HEK293 (cell line): ENCODE results near the gene RNU6-7.

ENCODE experiments used
- CTCF ChIA-PET: fragments of 350-600 bp; formaldehyde crosslinking; extraction: SDS; loops from one replicate; lab custom pipeline; 2021; ENCODE audit warnings: antibody characterized with exemption; lab: Yijun Ruan, JAX
- POLR2A ChIA-PET: fragments of 300-600 bp; formaldehyde crosslinking; extraction: SDS; loops from one replicate; lab custom pipeline; 2020; ENCODE audit warnings: antibody characterized with exemption, inconsistent platforms; lab: Yijun Ruan, JAX
- H3K27ac ChIP-seq: fragments of 200-500 bp; sonication (Bioruptor generic); 2 replicates; pipeline ENCODE4 v1.5.1; 2014; ENCODE audit warnings: low read depth, low read length, control low read depth, inconsistent platforms; ENCODE audit errors: extremely low read depth
- H3K36me3 ChIP-seq, 2 experiments: fragments of 200-500 bp in 1 of 2; sonication (Bioruptor generic) in 1 of 2; 1 replicate in 1 of 2; 2 replicates in 1 of 2; pipeline ENCODE4 v1.5.1; 2014 to 2017; ENCODE audit warnings: inconsistent platforms in 2 of 2, low read length in 2 of 2; ENCODE audit not compliant: control insufficient read depth in 2 of 2, insufficient read depth in 1 of 2
- H3K4me1 ChIP-seq: fragments of 200-500 bp; sonication (Bioruptor generic); 2 replicates; pipeline ENCODE4 v1.5.1; 2014; ENCODE audit warnings: mild to moderate bottlenecking, low read length, inconsistent platforms; ENCODE audit not compliant: control insufficient read depth, insufficient read depth
- H3K4me3 ChIP-seq: 2 replicates; pipeline ENCODE4 v1.5.1; 2011; ENCODE audit warnings: low read depth, mild to moderate bottlenecking, control low read depth, low read length, moderate library complexity
- H3K9me3 ChIP-seq: fragments of 200-500 bp; sonication (Bioruptor generic); 2 replicates; pipeline ENCODE4 v1.5.1; 2014; ENCODE audit warnings: low read depth, low read length, inconsistent platforms; ENCODE audit not compliant: control insufficient read depth, insufficient read depth
- GFI1B ChIP-seq: fragments of 450-650 bp; formaldehyde crosslinking; IDR thresholded peaks from 2 replicates; pipeline ENCODE4 v1.5.1; 2016; ENCODE audit warnings: missing biosample characterization, missing genetic modification characterization
- HOXC10 ChIP-seq: sonication (generic); formaldehyde crosslinking; IDR thresholded peaks from 2 replicates; pipeline ENCODE4 v1.8.1; 2023; ENCODE audit warnings: mild to moderate bottlenecking, missing genetic modification reagents
- KLF7 ChIP-seq: fragments of 450-650 bp; formaldehyde crosslinking; IDR thresholded peaks from 2 replicates; pipeline ENCODE4 v1.5.1; 2016; ENCODE audit warnings: missing biosample characterization, missing genetic modification characterization, borderline replicate concordance
- SP3 ChIP-seq: fragments of 450-650 bp; formaldehyde crosslinking; IDR thresholded peaks from 2 replicates; pipeline ENCODE4 v1.5.1; 2016; ENCODE audit warnings: missing biosample characterization, missing genetic modification characterization
- ZBTB17 ChIP-seq: fragments of 450-650 bp; formaldehyde crosslinking; IDR thresholded peaks from 2 replicates; pipeline ENCODE4 v1.5.1; 2016; ENCODE audit warnings: missing biosample characterization, missing genetic modification characterization
- ZFP3 ChIP-seq: fragments of 450-650 bp; formaldehyde crosslinking; IDR thresholded peaks from 2 replicates; pipeline ENCODE4 v1.5.1; 2016; ENCODE audit warnings: low read depth, missing biosample characterization, missing genetic modification characterization
- ZNF10 ChIP-seq: fragments of 450-650 bp; formaldehyde crosslinking; IDR thresholded peaks from 2 replicates; pipeline ENCODE4 v1.5.1; 2017; ENCODE audit warnings: missing biosample characterization, missing genetic modification characterization
- ZNF112 ChIP-seq: fragments of 450-650 bp; formaldehyde crosslinking; IDR thresholded peaks from 2 replicates; pipeline ENCODE4 v1.5.0; 2017; ENCODE audit warnings: missing biosample characterization, missing genetic modification characterization
- ZNF19 ChIP-seq: fragments of 450-650 bp; formaldehyde crosslinking; IDR thresholded peaks from 2 replicates; pipeline ENCODE4; 2016; ENCODE audit warnings: missing biosample characterization, missing genetic modification characterization, low read depth
- ZNF274 ChIP-seq, 2 experiments: fragments of 200-500 bp in 1 of 2; fragments of 450-650 bp in 1 of 2; sonication (Bioruptor generic) in 1 of 2; formaldehyde crosslinking in 1 of 2; IDR thresholded peaks; 2 replicates each; pipeline versions ENCODE4 v1.5.1 to v1.6.1; 2014 to 2016; ENCODE audit warnings: borderline replicate concordance in 1 of 2, inconsistent platforms in 1 of 2, low read length in 1 of 2, missing biosample characterization in 1 of 2, missing genetic modification characterization in 1 of 2
- ZNF677 ChIP-seq: fragments of 450-650 bp; IDR thresholded peaks from 2 replicates; pipeline ENCODE4 v1.5.0; 2018; ENCODE audit warnings: missing biosample characterization, mild to moderate bottlenecking, missing genetic modification characterization, moderate library complexity
- ZNF701 ChIP-seq: fragments of 450-650 bp; formaldehyde crosslinking; IDR thresholded peaks from 2 replicates; pipeline ENCODE4 v1.5.1; 2016; ENCODE audit warnings: missing biosample characterization, missing genetic modification characterization
- ZNF777 ChIP-seq: fragments of 450-650 bp; formaldehyde crosslinking; IDR thresholded peaks from 2 replicates; pipeline ENCODE4 v1.5.1; 2017; ENCODE audit warnings: missing biosample characterization, missing genetic modification characterization, borderline replicate concordance
- ZSCAN23 ChIP-seq: fragments of 450-650 bp; formaldehyde crosslinking; IDR thresholded peaks from 2 replicates; pipeline ENCODE4 v1.5.1; 2016; ENCODE audit warnings: missing biosample characterization, missing genetic modification characterization
- ZXDB ChIP-seq: fragments of 450-650 bp; formaldehyde crosslinking; IDR thresholded peaks from 2 replicates; pipeline ENCODE4 v1.5.1; 2016; ENCODE audit warnings: missing biosample characterization, missing genetic modification characterization
- TF ChIP-seq, protein P1 (sequence below): fragments of 450-650 bp; formaldehyde crosslinking; IDR thresholded peaks from 2 replicates; pipeline ENCODE4 v1.5.1; 2016; ENCODE audit warnings: missing biosample characterization, missing genetic modification characterization, low read depth
- TF ChIP-seq, protein P2 (sequence below): fragments of 450-650 bp; formaldehyde crosslinking; IDR thresholded peaks from 2 replicates; pipeline ENCODE4 v1.5.1; 2016; ENCODE audit warnings: missing biosample characterization, missing genetic modification characterization, borderline replicate concordance
- TF ChIP-seq, protein P3 (sequence below): fragments of 450-650 bp; formaldehyde crosslinking; IDR thresholded peaks from 2 replicates; pipeline ENCODE4 v1.5.1; 2017; ENCODE audit warnings: missing biosample characterization, mild to moderate bottlenecking, missing genetic modification characterization, moderate library complexity
- TF ChIP-seq, protein P4 (sequence below): fragments of 450-650 bp; formaldehyde crosslinking; IDR thresholded peaks from 2 replicates; pipeline ENCODE4 v1.5.1; 2016; ENCODE audit warnings: missing biosample characterization, missing genetic modification characterization, low read depth

RNU6-7 gene

DNA sequence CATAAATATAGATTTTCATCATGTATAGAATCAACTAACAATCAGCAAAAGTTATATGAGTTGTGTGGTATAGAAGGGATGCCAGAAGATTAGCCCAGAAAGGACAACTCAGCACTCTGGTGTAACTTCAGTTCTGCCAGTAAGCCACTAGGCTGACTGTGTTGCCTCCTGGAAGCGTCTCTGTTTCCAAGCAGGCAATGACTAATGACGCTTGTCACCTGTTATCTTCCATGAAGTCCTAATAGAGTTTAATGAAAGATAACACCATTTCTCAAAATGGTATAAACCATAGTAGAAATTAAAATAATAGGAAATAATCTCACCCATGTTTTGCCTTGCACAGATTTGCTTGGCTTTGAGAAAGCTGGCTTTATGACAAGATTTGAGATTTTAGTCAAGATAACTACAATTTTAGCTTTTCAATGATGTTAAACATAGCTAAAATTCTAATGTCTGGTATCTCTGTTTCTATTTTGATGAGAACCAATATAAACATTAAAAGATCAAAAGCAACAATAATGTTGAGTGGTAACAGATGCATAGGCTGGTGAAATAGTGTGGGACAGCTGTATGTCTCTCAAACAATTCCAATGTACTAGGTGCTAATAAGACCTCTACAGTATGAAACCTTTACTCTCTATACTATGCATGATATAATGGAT lies 9.0 kb upstream of the RNU6-7 start:
- H3K27ac ChIP-seq: no peak overlapping the region
- 0 out of 2 replicates have a peak, but pooled peaks cover 5% of the 10 kb centered on the region for H3K4me1 ChIP-seq
- CTCF ChIA-PET: no interaction called here
- no peaks in the 10 kb centered on the region for H3K9me3 ChIP-seq
- H3K36me3 ChIP-seq: no peaks in the 10 kb centered on the region
- TF ChIP-seq, protein P1, sequence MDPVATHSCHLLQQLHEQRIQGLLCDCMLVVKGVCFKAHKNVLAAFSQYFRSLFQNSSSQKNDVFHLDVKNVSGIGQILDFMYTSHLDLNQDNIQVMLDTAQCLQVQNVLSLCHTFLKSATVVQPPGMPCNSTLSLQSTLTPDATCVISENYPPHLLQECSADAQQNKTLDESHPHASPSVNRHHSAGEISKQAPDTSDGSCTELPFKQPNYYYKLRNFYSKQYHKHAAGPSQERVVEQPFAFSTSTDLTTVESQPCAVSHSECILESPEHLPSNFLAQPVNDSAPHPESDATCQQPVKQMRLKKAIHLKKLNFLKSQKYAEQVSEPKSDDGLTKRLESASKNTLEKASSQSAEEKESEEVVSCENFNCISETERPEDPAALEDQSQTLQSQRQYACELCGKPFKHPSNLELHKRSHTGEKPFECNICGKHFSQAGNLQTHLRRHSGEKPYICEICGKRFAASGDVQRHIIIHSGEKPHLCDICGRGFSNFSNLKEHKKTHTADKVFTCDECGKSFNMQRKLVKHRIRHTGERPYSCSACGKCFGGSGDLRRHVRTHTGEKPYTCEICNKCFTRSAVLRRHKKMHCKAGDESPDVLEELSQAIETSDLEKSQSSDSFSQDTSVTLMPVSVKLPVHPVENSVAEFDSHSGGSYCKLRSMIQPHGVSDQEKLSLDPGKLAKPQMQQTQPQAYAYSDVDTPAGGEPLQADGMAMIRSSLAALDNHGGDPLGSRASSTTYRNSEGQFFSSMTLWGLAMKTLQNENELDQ: no peak
- TF ChIP-seq ZNF274 (IDR thresholded peaks at IDR 0.05; ENCODE audit: low read length): no peak
- TF ChIP-seq ZNF274 (tag by site-specific recombination; IDR thresholded peaks at IDR 0.05; ENCODE audit: borderline replicate concordance): no peak
- TF ChIP-seq ZXDB (tag by site-specific recombination): no peak
- TF ChIP-seq SP3 (tag by site-specific recombination): no peak
- TF ChIP-seq ZNF701 (tag by site-specific recombination): no peak
- POLR2A ChIA-PET: no interaction called here
- H3K4me3 ChIP-seq: no peak overlapping the region

DNA sequence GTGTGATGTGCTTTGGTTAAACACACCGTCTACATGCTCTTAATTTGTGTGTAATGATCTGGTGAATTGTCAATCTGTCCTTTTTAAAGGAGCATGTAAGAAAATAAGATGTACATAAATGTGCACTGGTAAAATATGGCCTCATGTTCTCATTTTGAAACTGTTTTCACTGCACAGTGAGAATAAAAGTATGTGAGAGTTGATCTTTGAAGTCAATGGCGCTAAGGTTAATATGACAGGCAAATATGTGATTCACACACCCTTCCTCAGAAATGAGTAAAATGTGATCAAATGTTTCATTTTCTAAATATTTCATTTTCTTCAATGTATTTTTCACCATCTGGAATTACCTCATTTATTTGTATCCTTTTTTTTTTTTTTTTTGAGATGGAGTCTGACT lies 8.3 kb upstream of the RNU6-7 start:
- POLR2A ChIA-PET: no interaction called here
- TF ChIP-seq, protein P2, sequence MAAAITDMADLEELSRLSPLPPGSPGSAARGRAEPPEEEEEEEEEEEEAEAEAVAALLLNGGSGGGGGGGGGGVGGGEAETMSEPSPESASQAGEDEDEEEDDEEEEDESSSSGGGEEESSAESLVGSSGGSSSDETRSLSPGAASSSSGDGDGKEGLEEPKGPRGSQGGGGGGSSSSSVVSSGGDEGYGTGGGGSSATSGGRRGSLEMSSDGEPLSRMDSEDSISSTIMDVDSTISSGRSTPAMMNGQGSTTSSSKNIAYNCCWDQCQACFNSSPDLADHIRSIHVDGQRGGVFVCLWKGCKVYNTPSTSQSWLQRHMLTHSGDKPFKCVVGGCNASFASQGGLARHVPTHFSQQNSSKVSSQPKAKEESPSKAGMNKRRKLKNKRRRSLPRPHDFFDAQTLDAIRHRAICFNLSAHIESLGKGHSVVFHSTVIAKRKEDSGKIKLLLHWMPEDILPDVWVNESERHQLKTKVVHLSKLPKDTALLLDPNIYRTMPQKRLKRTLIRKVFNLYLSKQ (tag by site-specific recombination): no peak
- TF ChIP-seq ZNF777 (no peak), ZNF112 (no peak), HOXC10 (CRISPR knock-in tag) (no peak), ZNF677 (tag by site-specific recombination) (no peak), ZSCAN23 (tag by site-specific recombination) (no peak), ZBTB17 (no peak), KLF7 (tag by site-specific recombination) (no peak), ZNF19 (tag by site-specific recombination) (no peak)
- TF ChIP-seq, protein P3, sequence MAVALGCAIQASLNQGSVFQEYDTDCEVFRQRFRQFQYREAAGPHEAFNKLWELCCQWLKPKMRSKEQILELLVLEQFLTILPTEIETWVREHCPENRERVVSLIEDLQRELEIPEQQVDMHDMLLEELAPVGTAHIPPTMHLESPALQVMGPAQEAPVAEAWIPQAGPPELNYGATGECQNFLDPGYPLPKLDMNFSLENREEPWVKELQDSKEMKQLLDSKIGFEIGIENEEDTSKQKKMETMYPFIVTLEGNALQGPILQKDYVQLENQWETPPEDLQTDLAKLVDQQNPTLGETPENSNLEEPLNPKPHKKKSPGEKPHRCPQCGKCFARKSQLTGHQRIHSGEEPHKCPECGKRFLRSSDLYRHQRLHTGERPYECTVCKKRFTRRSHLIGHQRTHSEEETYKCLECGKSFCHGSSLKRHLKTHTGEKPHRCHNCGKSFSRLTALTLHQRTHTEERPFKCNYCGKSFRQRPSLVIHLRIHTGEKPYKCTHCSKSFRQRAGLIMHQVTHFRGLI (tag by site-specific recombination): no peak
- TF ChIP-seq, all 188 proteins: peak for 0
- H3K36me3 ChIP-seq: no peaks in the 10 kb centered on the region
- H3K9me3 ChIP-seq: no peaks in the 10 kb centered on the region
- CTCF ChIA-PET: no interaction called here
- 0 out of 2 replicates have a peak, but pooled peaks cover 5% of the 10 kb centered on the region for H3K4me1 ChIP-seq
- H3K4me3 ChIP-seq: no peak overlapping the region
- no peak overlapping the region for H3K27ac ChIP-seq

DNA sequence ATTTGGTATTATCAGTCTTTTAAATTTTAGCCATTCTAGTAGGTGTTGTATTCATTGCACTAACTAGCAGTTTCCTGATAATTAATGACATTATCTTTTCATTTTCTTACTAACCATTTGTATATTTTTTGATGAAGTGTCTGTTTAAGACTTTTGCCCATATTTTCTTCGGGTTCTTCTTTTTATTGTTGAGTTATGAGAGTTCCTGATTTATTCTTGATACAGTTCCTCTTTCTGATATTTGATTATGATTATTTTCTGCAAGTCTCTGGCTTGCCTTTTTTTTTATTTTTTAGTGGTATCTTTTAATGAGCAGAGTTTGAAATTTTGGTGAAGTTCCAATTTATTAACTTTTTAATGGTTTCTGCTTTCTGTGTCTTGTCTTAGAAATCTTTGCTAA lies 6.2 kb upstream of the RNU6-7 start:
- no peak overlapping the region for H3K27ac ChIP-seq
- no peaks in the 10 kb centered on the region for H3K9me3 ChIP-seq
- no peak overlapping the region for H3K4me3 ChIP-seq
- ChIA-PET CTCF (interaction anchor here (0.7 kb wide), 1 partner anchor 57 kb away, joined by 3 read pairs; no protein-coding TSS in a partner anchor), POLR2A (no interaction called here)
- H3K36me3 ChIP-seq: no peaks in the 10 kb centered on the region
- TF ChIP-seq ZFP3 (tag by site-specific recombination) (no peak), GFI1B (tag by site-specific recombination) (no peak), ZNF10 (no peak)
- TF ChIP-seq, protein P4, sequence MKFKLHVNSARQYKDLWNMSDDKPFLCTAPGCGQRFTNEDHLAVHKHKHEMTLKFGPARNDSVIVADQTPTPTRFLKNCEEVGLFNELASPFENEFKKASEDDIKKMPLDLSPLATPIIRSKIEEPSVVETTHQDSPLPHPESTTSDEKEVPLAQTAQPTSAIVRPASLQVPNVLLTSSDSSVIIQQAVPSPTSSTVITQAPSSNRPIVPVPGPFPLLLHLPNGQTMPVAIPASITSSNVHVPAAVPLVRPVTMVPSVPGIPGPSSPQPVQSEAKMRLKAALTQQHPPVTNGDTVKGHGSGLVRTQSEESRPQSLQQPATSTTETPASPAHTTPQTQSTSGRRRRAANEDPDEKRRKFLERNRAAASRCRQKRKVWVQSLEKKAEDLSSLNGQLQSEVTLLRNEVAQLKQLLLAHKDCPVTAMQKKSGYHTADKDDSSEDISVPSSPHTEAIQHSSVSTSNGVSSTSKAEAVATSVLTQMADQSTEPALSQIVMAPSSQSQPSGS (tag by site-specific recombination): no peak
- 0 out of 2 replicates have a peak, but pooled peaks cover 5% of the 10 kb centered on the region for H3K4me1 ChIP-seq
